ENCODE results near the gene PRLR. TPM values are rescaled to one million over a fixed set of nuclear protein-coding genes. Genes with fewer than 3 reads are reported as not detected.

Gene PRLR
- polyA plus RNA-seq, 1 donor from 2014 or later, result 0.50 TPM

GRCh38 chr5:35228310-35228709 lies 2.0 kb downstream of the PRLR start:
- Histone ChIP-seq H3K27me3 (ENCODE audit: insufficient read depth, low read depth, low read length) (peaks cover 26% of the 10 kb centered on the region), H2AFZ (ENCODE audit: low read depth, low read length) (no peak overlapping the region), H3K27ac (ENCODE audit: low read length) (no peak overlapping the region)

GRCh38 chr5:35227720-35228119 lies 2.6 kb downstream of the PRLR start:
- Histone ChIP-seq H3K9me3 (ENCODE audit: low read length) (no peaks in the 10 kb centered on the region), H3K36me3 (ENCODE audit: insufficient read depth, low read length) (no peaks in the 10 kb centered on the region), H3F3A (ENCODE audit: insufficient read depth, low read length, poor library complexity, severe bottlenecking) (no peaks in the 10 kb centered on the region), H3K27me3 (ENCODE audit: insufficient read depth, low read depth, low read length) (peaks cover 26% of the 10 kb centered on the region), H3K9ac (ENCODE audit: low read length) (no peak overlapping the region), H3K4me2 (ENCODE audit: low read length) (no peak overlapping the region), H3K4me3 (ENCODE audit: low read length) (no peak overlapping the region), H3K9me2 (ENCODE audit: insufficient read depth, low read length) (no peaks in the 10 kb centered on the region), H3K79me2 (replicated peaks; ENCODE audit: insufficient read depth, low read length) (no peaks in the 10 kb centered on the region), H3K27ac (ENCODE audit: low read length) (no peak overlapping the region), H4K20me1 (ENCODE audit: insufficient read depth) (no peaks in the 10 kb centered on the region), H2AFZ (ENCODE audit: low read depth, low read length) (no peak overlapping the region)
- TF ChIP-seq EZH2 (IDR thresholded peaks at IDR 0.05; ENCODE audit: borderline replicate concordance, insufficient read depth, low read length, poor library complexity, severe bottlenecking) (no peak), EP300 (conservative IDR thresholded peaks at IDR 0.05; ENCODE audit: poor library complexity, severe bottlenecking) (no peak), POLR2AphosphoS5 (IDR thresholded peaks at IDR 0.05) (no peak)

More at GRCh38 chr5:35228310-35228709, 2.0 kb downstream of the PRLR start:
- H3K9ac ChIP-seq (ENCODE audit: low read length), result no peak overlapping the region
- no peak for TF ChIP-seq TAF1 (IDR thresholded peaks at IDR 0.05; ENCODE audit: low read depth)
- TF ChIP-seq EP300 (conservative IDR thresholded peaks at IDR 0.05; ENCODE audit: poor library complexity, severe bottlenecking), result no peak
- TF ChIP-seq MXI1 (conservative IDR thresholded peaks at IDR 0.05; ENCODE audit: poor library complexity, severe bottlenecking), result no peak
- no peak for TF ChIP-seq POLR2AphosphoS5 (IDR thresholded peaks at IDR 0.05)
- TF ChIP-seq, protein P1, sequence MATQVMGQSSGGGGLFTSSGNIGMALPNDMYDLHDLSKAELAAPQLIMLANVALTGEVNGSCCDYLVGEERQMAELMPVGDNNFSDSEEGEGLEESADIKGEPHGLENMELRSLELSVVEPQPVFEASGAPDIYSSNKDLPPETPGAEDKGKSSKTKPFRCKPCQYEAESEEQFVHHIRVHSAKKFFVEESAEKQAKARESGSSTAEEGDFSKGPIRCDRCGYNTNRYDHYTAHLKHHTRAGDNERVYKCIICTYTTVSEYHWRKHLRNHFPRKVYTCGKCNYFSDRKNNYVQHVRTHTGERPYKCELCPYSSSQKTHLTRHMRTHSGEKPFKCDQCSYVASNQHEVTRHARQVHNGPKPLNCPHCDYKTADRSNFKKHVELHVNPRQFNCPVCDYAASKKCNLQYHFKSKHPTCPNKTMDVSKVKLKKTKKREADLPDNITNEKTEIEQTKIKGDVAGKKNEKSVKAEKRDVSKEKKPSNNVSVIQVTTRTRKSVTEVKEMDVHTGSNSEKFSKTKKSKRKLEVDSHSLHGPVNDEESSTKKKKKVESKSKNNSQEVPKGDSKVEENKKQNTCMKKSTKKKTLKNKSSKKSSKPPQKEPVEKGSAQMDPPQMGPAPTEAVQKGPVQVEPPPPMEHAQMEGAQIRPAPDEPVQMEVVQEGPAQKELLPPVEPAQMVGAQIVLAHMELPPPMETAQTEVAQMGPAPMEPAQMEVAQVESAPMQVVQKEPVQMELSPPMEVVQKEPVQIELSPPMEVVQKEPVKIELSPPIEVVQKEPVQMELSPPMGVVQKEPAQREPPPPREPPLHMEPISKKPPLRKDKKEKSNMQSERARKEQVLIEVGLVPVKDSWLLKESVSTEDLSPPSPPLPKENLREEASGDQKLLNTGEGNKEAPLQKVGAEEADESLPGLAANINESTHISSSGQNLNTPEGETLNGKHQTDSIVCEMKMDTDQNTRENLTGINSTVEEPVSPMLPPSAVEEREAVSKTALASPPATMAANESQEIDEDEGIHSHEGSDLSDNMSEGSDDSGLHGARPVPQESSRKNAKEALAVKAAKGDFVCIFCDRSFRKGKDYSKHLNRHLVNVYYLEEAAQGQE (IDR thresholded peaks at IDR 0.05; ENCODE audit: borderline replicate concordance), result no peak
- TF ChIP-seq RAD21 (conservative IDR thresholded peaks at IDR 0.05), result no peak
- TF ChIP-seq SMC3 (conservative IDR thresholded peaks at IDR 0.05; ENCODE audit: poor library complexity), result no peak
- TF ChIP-seq, protein P2, sequence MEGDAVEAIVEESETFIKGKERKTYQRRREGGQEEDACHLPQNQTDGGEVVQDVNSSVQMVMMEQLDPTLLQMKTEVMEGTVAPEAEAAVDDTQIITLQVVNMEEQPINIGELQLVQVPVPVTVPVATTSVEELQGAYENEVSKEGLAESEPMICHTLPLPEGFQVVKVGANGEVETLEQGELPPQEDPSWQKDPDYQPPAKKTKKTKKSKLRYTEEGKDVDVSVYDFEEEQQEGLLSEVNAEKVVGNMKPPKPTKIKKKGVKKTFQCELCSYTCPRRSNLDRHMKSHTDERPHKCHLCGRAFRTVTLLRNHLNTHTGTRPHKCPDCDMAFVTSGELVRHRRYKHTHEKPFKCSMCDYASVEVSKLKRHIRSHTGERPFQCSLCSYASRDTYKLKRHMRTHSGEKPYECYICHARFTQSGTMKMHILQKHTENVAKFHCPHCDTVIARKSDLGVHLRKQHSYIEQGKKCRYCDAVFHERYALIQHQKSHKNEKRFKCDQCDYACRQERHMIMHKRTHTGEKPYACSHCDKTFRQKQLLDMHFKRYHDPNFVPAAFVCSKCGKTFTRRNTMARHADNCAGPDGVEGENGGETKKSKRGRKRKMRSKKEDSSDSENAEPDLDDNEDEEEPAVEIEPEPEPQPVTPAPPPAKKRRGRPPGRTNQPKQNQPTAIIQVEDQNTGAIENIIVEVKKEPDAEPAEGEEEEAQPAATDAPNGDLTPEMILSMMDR (IDR thresholded peaks at IDR 0.05; ENCODE audit: poor library complexity, severe bottlenecking), result no peak
- TF ChIP-seq EZH2 (IDR thresholded peaks at IDR 0.05; ENCODE audit: borderline replicate concordance, insufficient read depth, low read length, poor library complexity, severe bottlenecking), result no peak
- no peaks in the 10 kb centered on the region for H3F3A ChIP-seq (ENCODE audit: insufficient read depth, low read length, poor library complexity, severe bottlenecking)
- H3K4me3 ChIP-seq (ENCODE audit: low read length), result no peak overlapping the region
- H3K4me2 ChIP-seq (ENCODE audit: low read length), result no peak overlapping the region
- H3K9me2 ChIP-seq (ENCODE audit: insufficient read depth, low read length), result no peaks in the 10 kb centered on the region
- no peaks in the 10 kb centered on the region for H3K36me3 ChIP-seq (ENCODE audit: insufficient read depth, low read length)
- H3K9me3 ChIP-seq (ENCODE audit: low read length), result no peaks in the 10 kb centered on the region
- no peaks in the 10 kb centered on the region for H4K20me1 ChIP-seq (ENCODE audit: insufficient read depth)
- no peaks in the 10 kb centered on the region for H3K79me2 ChIP-seq (replicated peaks; ENCODE audit: insufficient read depth, low read length)

All from neural cell (in vitro differentiated cells).